NB4 (cell line): Measurements from ENCODE around the gene GLUD2.
"Not testable (repeated sequence)": the region's sequence is repeated elsewhere in the genome, so short reads cannot be mapped to it uniquely, and the experiment has no call there.

Experiments
- POLR2A ChIP-seq: IDR thresholded peaks from 2 replicates; pipeline ENCODE4 v1.6.1; 2011; ENCODE audit warnings: mild to moderate bottlenecking; ENCODE audit not compliant: insufficient read length; ENCODE audit errors: extremely low read depth
- TF ChIP-seq, protein P1 (sequence below): IDR thresholded peaks from one replicate; pipeline ENCODE4 v1.5.1; 2012; ENCODE audit warnings: low read depth, low read length
- TF ChIP-seq, protein P2 (sequence below): IDR thresholded peaks from 2 replicates; pipeline ENCODE4 v1.6.1; 2011; ENCODE audit warnings: low read depth, low read length

- not testable (repeated sequence) for TF ChIP-seq POLR2A
- TF ChIP-seq, protein P1, sequence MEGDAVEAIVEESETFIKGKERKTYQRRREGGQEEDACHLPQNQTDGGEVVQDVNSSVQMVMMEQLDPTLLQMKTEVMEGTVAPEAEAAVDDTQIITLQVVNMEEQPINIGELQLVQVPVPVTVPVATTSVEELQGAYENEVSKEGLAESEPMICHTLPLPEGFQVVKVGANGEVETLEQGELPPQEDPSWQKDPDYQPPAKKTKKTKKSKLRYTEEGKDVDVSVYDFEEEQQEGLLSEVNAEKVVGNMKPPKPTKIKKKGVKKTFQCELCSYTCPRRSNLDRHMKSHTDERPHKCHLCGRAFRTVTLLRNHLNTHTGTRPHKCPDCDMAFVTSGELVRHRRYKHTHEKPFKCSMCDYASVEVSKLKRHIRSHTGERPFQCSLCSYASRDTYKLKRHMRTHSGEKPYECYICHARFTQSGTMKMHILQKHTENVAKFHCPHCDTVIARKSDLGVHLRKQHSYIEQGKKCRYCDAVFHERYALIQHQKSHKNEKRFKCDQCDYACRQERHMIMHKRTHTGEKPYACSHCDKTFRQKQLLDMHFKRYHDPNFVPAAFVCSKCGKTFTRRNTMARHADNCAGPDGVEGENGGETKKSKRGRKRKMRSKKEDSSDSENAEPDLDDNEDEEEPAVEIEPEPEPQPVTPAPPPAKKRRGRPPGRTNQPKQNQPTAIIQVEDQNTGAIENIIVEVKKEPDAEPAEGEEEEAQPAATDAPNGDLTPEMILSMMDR = not testable (repeated sequence)
- TF ChIP-seq, protein P2, sequence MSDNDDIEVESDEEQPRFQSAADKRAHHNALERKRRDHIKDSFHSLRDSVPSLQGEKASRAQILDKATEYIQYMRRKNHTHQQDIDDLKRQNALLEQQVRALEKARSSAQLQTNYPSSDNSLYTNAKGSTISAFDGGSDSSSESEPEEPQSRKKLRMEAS = not testable (repeated sequence)
Measured at GRCh38 chrX:121084247-121084646, 36.8 kb downstream of the GLUD2 start.
